Parathyroid adenoma (tissue), 2 donors: Measurements from ENCODE around the gene STON2.
"Not testable (repeated sequence)": the region's sequence is repeated elsewhere in the genome, so short reads cannot be mapped to it uniquely, and the experiment has no call there.

Experiments
- H2AFZ ChIP-seq: fragments of 300-600 bp; sonication (generic); one replicate; pipeline ENCODE4 v1.7.0; 2017; ENCODE audit warnings: antibody characterized with exemption, mild to moderate bottlenecking
- H3K27ac ChIP-seq: fragments of 300-600 bp; sonication (generic); one replicate; pipeline ENCODE4 v1.7.0; 2017
- H3K27me3 ChIP-seq: fragments of 300-600 bp; sonication (generic); one replicate; pipeline ENCODE4 v1.7.0; 2017; ENCODE audit warnings: low read length; ENCODE audit not compliant: control insufficient read depth, insufficient read depth
- H3K36me3 ChIP-seq: fragments of 300-600 bp; sonication (generic); one replicate; pipeline ENCODE4 v1.7.0; 2017; ENCODE audit warnings: low read length; ENCODE audit not compliant: control insufficient read depth, insufficient read depth
- H3K4me1 ChIP-seq: fragments of 300-600 bp; sonication (generic); one replicate; pipeline ENCODE4 v1.7.0; 2017; ENCODE audit warnings: control low read depth
- H3K4me2 ChIP-seq: fragments of 300-600 bp; sonication (generic); one replicate; pipeline ENCODE4 v1.7.0; 2017; ENCODE audit warnings: low read length
- H3K4me3 ChIP-seq: fragments of 300-600 bp; sonication (generic); one replicate; pipeline ENCODE4 v1.7.0; 2017; ENCODE audit warnings: low read depth, low read length
- H3K79me2 ChIP-seq: fragments of 300-600 bp; sonication (generic); one replicate; pipeline ENCODE4 v1.7.0; 2017; ENCODE audit warnings: control low read depth
- H3K9ac ChIP-seq: fragments of 300-600 bp; sonication (generic); one replicate; pipeline ENCODE4 v1.7.0; 2017; ENCODE audit warnings: mild to moderate bottlenecking
- H3K9me3 ChIP-seq: fragments of 300-600 bp; sonication (generic); one replicate; pipeline ENCODE4 v1.7.0; 2017; ENCODE audit warnings: low read length; ENCODE audit not compliant: control insufficient read depth
- CTCF ChIP-seq: fragments of 300-600 bp; sonication (generic); IDR thresholded peaks from one replicate; pipeline ENCODE4 v1.7.0; 2017; ENCODE audit warnings: antibody characterized with exemption, mild to moderate bottlenecking
- donor health status: primary hyperparathyroidism.

The STON2 gene

DNA sequence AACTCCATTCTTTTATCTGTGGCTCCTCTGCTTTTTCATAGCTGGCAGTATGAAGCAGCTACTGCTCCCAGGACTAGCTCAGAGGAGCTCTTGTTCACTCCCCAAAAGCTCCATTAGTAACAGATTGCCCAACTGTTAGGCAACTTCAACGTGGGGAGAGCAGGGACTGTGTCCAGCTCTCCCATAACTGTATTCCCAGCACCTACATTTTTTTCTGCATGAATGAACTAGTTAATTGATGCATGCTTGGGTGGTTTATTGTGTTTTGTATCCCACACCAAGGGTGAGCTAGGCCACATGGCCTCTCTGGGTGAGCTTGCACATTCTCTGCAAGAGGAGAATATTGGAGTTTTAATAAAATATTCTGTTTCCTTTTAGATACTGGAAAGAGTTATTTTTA is 15.2 kb downstream of the STON2 start:
- Histone ChIP-seq H3K4me1 (no peaks in the 10 kb centered on the region), H3K27ac (no peak overlapping the region), H2AFZ (no peak overlapping the region), H3K9me3 (no peaks in the 10 kb centered on the region), H3K79me2 (no peaks in the 10 kb centered on the region), H3K9ac (no peak overlapping the region), H3K4me3 (no peak overlapping the region), H3K36me3 (no peaks in the 10 kb centered on the region), H3K4me2 (no peak overlapping the region), H3K27me3 (no peaks in the 10 kb centered on the region)
- no peak for TF ChIP-seq CTCF

GRCh38 chr14:81382517-81383225 is 17.5 kb downstream of the STON2 start:
- Histone ChIP-seq H3K79me2 (no peaks in the 10 kb centered on the region), H3K9ac (no peak overlapping the region), H3K9me3 (no peaks in the 10 kb centered on the region), H2AFZ (no peak overlapping the region), H3K4me2 (no peak overlapping the region), H3K36me3 (no peaks in the 10 kb centered on the region), H3K27me3 (no peaks in the 10 kb centered on the region), H3K27ac (no peak overlapping the region), H3K4me1 (no peaks in the 10 kb centered on the region), H3K4me3 (no peak overlapping the region)
- no peak for TF ChIP-seq CTCF

- H2AFZ ChIP-seq, H3K27ac ChIP-seq, H3K9ac ChIP-seq, H3K9me3 ChIP-seq, H3K36me3 ChIP-seq, H3K27me3 ChIP-seq, H3K4me1 ChIP-seq, H3K4me3 ChIP-seq, H3K4me2 ChIP-seq, H3K79me2 ChIP-seq: not testable (repeated sequence)
These were observed 20.1 kb downstream of the STON2 start for GRCh38 chr14:81380009-81380408.

- H3K4me3 ChIP-seq = no peak overlapping the region
- no peaks in the 10 kb centered on the region for H3K79me2 ChIP-seq
- H3K27ac ChIP-seq = no peak overlapping the region
- H3K27me3 ChIP-seq = no peaks in the 10 kb centered on the region
- no peaks in the 10 kb centered on the region for H3K9me3 ChIP-seq
- H3K4me1 ChIP-seq = no peaks in the 10 kb centered on the region
- no peak overlapping the region for H2AFZ ChIP-seq
- H3K4me2 ChIP-seq = no peak overlapping the region
- H3K9ac ChIP-seq = no peak overlapping the region
- TF ChIP-seq CTCF = no peak
- no peaks in the 10 kb centered on the region for H3K36me3 ChIP-seq
These were observed 28.3 kb downstream of the STON2 start for GRCh38 chr14:81371802-81372201.

- no peaks in the 10 kb centered on the region for H3K36me3 ChIP-seq
These were observed 32.6 kb downstream of the STON2 start for GRCh38 chr14:81367563-81367962.

More at GRCh38 chr14:81367563-81367962, 32.6 kb downstream of the STON2 start:
- TF ChIP-seq CTCF = no peak
- Histone ChIP-seq H3K27ac (no peak overlapping the region), H3K9ac (no peak overlapping the region), H3K9me3 (no peaks in the 10 kb centered on the region), H3K27me3 (no peaks in the 10 kb centered on the region), H3K79me2 (no peaks in the 10 kb centered on the region), H3K4me1 (no peaks in the 10 kb centered on the region), H3K4me3 (no peak overlapping the region), H3K4me2 (no peak overlapping the region), H2AFZ (no peak overlapping the region)
